Measurements from ENCODE around the gene SHANK1. TPM values are rescaled to one million over a fixed set of nuclear protein-coding genes. Genes with fewer than 3 reads are reported as not detected.
"Not testable (repeated sequence)": the region's sequence is repeated elsewhere in the genome, so short reads cannot be mapped to it uniquely, and the experiment has no call there.

SHANK1 gene
- total RNA-seq, 4 donors from 2014 or later = 2.2 TPM; not detected in 3

GRCh38 chr19:50628146-50628545 lies 91.5 kb downstream of the SHANK1 start:
- in situ Hi-C loops (cut with MboI; ENCODE audit: low pct_ligation_motif_present in 1 of 4, low pct_unique_long_range_greater_than_20kb in 1 of 4, low sequenced_read_pairs in 3 of 4) = loop anchor here in 1 of 4 donors (25.0 kb wide), 1 partner anchor 541 kb away; no protein-coding TSS in a partner anchor
- Histone ChIP-seq H3K4me1 (no peaks in the 10 kb centered on the region), H3K9me3 (peaks cover 0 to under 1% of the 10 kb centered on the region in 2 donors), H3K27ac (no peak overlapping the region), H3K4me3 (no peak overlapping the region), H3K36me3 (no peaks in the 10 kb centered on the region), H3K27me3 (peaks cover 4% of the 10 kb centered on the region)
- 85 to 94% methylated on average over 4 to 5 of the region's 5 CpGs for WGBS, 2 donors (ENCODE audit: low coverage in 1 of 2)
- TF ChIP-seq POLR2AphosphoS5 (IDR thresholded peaks at IDR 0.05) = no peak
- no peak for TF ChIP-seq EP300 (IDR thresholded peaks at IDR 0.05; ENCODE audit: low read depth)
- TF ChIP-seq POLR2A (IDR thresholded peaks at IDR 0.05) = no peak
- no peak for TF ChIP-seq CTCF (IDR thresholded peaks at IDR 0.05)
- DNase-seq = no peak
- intact Hi-C loops (cut with DNase I; ENCODE audit: low total_unique reads) = no loop called here

GRCh38 chr19:50626795-50627194 lies 92.8 kb downstream of the SHANK1 start:
- H3K36me3 ChIP-seq = no peaks in the 10 kb centered on the region
- WGBS, 2 donors (ENCODE audit: low coverage in 1 of 2) = 70 to 83% methylated on average over 1 to 4 of the region's 4 CpGs
- no peak overlapping the region for H3K27ac ChIP-seq
- no peak for DNase-seq
- intact Hi-C loops (cut with DNase I; ENCODE audit: low total_unique reads) (no loop called here), in situ Hi-C loops (cut with MboI; ENCODE audit: low pct_ligation_motif_present in 1 of 4, low pct_unique_long_range_greater_than_20kb in 1 of 4, low sequenced_read_pairs in 3 of 4) (loop anchor here in 1 of 4 donors (25.0 kb wide), 1 partner anchor 539 kb away; no protein-coding TSS in a partner anchor)
- peaks cover 4% of the 10 kb centered on the region for H3K27me3 ChIP-seq
- H3K9me3 ChIP-seq = no peaks in the 10 kb centered on the region
- no peak overlapping the region for H3K4me3 ChIP-seq
- no peaks in the 10 kb centered on the region for H3K4me1 ChIP-seq
- TF ChIP-seq CTCF (IDR thresholded peaks at IDR 0.05) = no peak

GRCh38 chr19:50626011-50626410 lies 93.6 kb downstream of the SHANK1 start:
- no peaks in the 10 kb centered on the region for H3K4me1 ChIP-seq
- peaks cover 4% of the 10 kb centered on the region for H3K27me3 ChIP-seq
- DNase-seq = no peak
- 33 to 61% methylated on average over 1 to 4 of the region's 4 CpGs for WGBS, 2 donors (ENCODE audit: low coverage in 1 of 2)
- no peak overlapping the region for H3K27ac ChIP-seq
- intact Hi-C loops (cut with DNase I; ENCODE audit: low total_unique reads) = no loop called here
- no peaks in the 10 kb centered on the region for H3K36me3 ChIP-seq
- in situ Hi-C loops (cut with MboI; ENCODE audit: low pct_ligation_motif_present in 1 of 4, low pct_unique_long_range_greater_than_20kb in 1 of 4, low sequenced_read_pairs in 3 of 4) = loop anchor here in 1 of 4 donors (25.0 kb wide), 1 partner anchor 539 kb away; no protein-coding TSS in a partner anchor
- no peak for TF ChIP-seq POLR2A (IDR thresholded peaks at IDR 0.05)
- TF ChIP-seq EP300 (IDR thresholded peaks at IDR 0.05; ENCODE audit: low read depth) = no peak
- TF ChIP-seq POLR2AphosphoS5 (IDR thresholded peaks at IDR 0.05) = no peak
- TF ChIP-seq CTCF (IDR thresholded peaks at IDR 0.05) = no peak
- no peak overlapping the region for H3K4me3 ChIP-seq
- H3K9me3 ChIP-seq = no peaks in the 10 kb centered on the region

DNA sequence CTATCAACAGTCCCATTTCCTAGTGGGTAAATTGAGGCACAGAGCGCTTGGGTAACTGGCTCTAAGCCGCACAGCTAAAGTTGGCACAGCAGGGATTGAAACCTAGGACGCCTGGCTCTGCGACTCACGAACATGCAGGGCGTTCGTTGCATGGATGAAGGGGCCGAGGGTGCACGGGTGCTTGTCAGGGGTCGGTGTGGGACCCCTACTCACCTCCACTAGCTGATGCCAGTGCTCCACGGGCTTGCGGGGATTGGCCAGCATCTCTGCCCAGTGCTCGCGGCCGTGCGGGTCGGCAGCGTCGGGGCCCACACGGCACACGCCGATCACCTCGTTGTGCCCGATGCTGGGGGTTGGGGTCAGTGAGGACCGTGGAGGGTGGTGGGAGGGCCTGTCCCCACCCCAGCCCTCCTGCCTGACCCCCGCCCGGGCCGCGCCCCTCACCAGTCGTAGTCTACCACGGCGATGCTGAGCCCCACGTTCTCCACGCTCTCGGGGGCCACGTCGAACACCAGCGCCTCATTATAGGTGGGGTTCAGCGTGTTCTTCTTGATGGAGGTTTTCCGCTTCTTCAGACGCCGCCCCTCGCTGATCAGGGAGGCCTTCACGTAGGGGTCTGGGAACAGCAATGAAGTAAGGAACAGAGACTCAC lies 94.5 kb downstream of the SHANK1 start:
- in situ Hi-C loops (cut with MboI; ENCODE audit: low pct_ligation_motif_present in 1 of 4, low pct_unique_long_range_greater_than_20kb in 1 of 4, low sequenced_read_pairs in 3 of 4) (loop anchor here in 1 of 4 donors (25.0 kb wide), 1 partner anchor 538 kb away; no protein-coding TSS in a partner anchor), intact Hi-C loops (cut with DNase I; ENCODE audit: low total_unique reads) (no loop called here)
- no peak overlapping the region for H3K4me3 ChIP-seq
- no peaks in the 10 kb centered on the region for H3K9me3 ChIP-seq
- H3K36me3 ChIP-seq = no peaks in the 10 kb centered on the region
- DNase-seq = no peak
- peaks cover 4% of the 10 kb centered on the region for H3K27me3 ChIP-seq
- WGBS, 2 donors (ENCODE audit: low coverage in 1 of 2) = 96% methylated on average over 42 of the region's 44 CpGs; no CpG with 5 or more reads in 1 of the 2 donors
- TF ChIP-seq EP300 (IDR thresholded peaks at IDR 0.05; ENCODE audit: low read depth) (no peak), POLR2AphosphoS5 (IDR thresholded peaks at IDR 0.05) (no peak), CTCF (IDR thresholded peaks at IDR 0.05) (no peak), POLR2A (IDR thresholded peaks at IDR 0.05) (no peak)
- H3K27ac ChIP-seq = no peak overlapping the region
- no peaks in the 10 kb centered on the region for H3K4me1 ChIP-seq

DNA sequence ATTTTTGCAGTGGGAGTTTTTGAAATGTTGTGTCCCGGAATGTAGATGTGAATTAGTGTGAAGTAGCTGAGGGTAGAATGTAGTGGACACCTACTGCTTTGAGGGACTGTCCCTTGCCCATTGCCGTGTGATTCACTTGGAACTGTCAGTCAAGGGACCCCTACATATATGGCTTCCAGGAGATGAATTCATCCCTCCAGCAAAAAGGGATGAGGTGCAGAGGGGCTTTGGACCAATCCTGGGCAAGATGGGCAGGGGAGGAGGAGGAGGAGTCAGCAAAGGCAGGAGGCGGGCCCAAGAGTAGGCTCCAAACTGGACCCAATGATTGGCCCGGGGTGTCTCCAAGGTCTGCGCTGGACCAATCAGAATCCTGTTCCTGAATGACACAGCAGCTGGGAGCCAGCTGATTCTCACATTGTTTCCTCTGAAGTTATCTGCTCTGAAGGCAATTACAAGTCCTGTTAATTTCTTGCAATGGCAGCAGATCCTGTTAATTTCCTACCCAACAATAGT lies 99.2 kb downstream of the SHANK1 start:
- H3K36me3 ChIP-seq; H3K9me3 ChIP-seq; in situ Hi-C loops (cut with MboI; ENCODE audit: low pct_ligation_motif_present in 1 of 4, low pct_unique_long_range_greater_than_20kb in 1 of 4, low sequenced_read_pairs in 3 of 4); DNase-seq; H3K4me1 ChIP-seq; intact Hi-C loops (cut with DNase I; ENCODE audit: low total_unique reads); H3K27me3 ChIP-seq; H3K4me3 ChIP-seq; H3K27ac ChIP-seq: not testable (repeated sequence)
- 82% methylated on average over 5 of the region's 5 CpGs; no CpG with 5 or more reads in 1 of the 2 donors for WGBS, 2 donors (ENCODE audit: low coverage in 1 of 2)

DNA sequence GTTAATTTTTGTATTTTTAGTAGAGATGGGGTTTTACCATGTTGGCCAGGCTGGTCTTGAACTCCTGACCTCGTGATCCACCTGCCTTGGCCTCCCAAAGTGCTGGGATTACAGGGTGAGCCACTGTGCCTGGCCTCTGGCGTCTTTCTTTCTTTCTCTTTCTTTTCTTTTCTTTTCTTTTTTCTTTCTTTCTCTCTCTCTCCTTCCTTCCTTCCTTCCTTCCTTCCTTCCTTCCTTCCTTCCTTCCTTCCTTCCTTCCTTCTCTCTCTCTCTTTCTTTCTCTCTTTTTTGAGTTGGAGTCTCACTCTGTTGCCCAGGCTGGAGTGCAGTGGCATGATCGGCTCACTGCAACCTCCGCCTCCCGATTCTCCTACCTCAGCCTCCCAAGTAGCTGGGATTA lies 100.4 kb downstream of the SHANK1 start:
- H3K4me3 ChIP-seq; intact Hi-C loops (cut with DNase I; ENCODE audit: low total_unique reads); in situ Hi-C loops (cut with MboI; ENCODE audit: low pct_ligation_motif_present in 1 of 4, low pct_unique_long_range_greater_than_20kb in 1 of 4, low sequenced_read_pairs in 3 of 4); H3K4me1 ChIP-seq; H3K36me3 ChIP-seq; DNase-seq; H3K27me3 ChIP-seq; H3K27ac ChIP-seq; H3K9me3 ChIP-seq: not testable (repeated sequence)
- 71 to 78% methylated on average over 1 to 5 of the region's 5 CpGs for WGBS, 2 donors (ENCODE audit: low coverage in 1 of 2)
